ENCODE data around the gene KLHL29.

The KLHL29 gene

GRCh38 chr2:23684395-23685176 is 299.6 kb downstream of the KLHL29 start:
- no peak for DNase-seq

GRCh38 chr2:23685181-23685580 is 300.2 kb downstream of the KLHL29 start:
- DNase-seq, result no peak

- DNase-seq, result no peak
These were observed 300.7 kb downstream of the KLHL29 start for GRCh38 chr2:23685706-23686105.

- DNase-seq, result no peak
These were observed 301.5 kb downstream of the KLHL29 start for GRCh38 chr2:23686405-23687029.

- DNase-seq, result no peak
These were observed 302.2 kb downstream of the KLHL29 start for GRCh38 chr2:23687214-23687613.

- no peak for DNase-seq
These were observed 302.7 kb downstream of the KLHL29 start for GRCh38 chr2:23687713-23688112.

- DNase-seq, result no peak
These were observed 303.6 kb downstream of the KLHL29 start for GRCh38 chr2:23688486-23689130.

- no peak for DNase-seq
These were observed 304.2 kb downstream of the KLHL29 start for GRCh38 chr2:23689131-23689700.

GRCh38 chr2:23689891-23690290 is 304.9 kb downstream of the KLHL29 start:
- no peak for DNase-seq

- DNase-seq, result no peak
These were observed 305.6 kb downstream of the KLHL29 start for GRCh38 chr2:23690421-23691105.

- no peak for DNase-seq
These were observed 306.1 kb downstream of the KLHL29 start for GRCh38 chr2:23691106-23691470.

- DNase-seq, result no peak
These were observed 306.6 kb downstream of the KLHL29 start for GRCh38 chr2:23691565-23691964.

GRCh38 chr2:23692263-23692662 is 307.3 kb downstream of the KLHL29 start:
- no peak for DNase-seq

GRCh38 chr2:23692851-23693605 is 308.0 kb downstream of the KLHL29 start:
- no peak for DNase-seq

GRCh38 chr2:23693606-23693951 is 308.6 kb downstream of the KLHL29 start:
- DNase-seq, result no peak

GRCh38 chr2:23694058-23695045 is 309.4 kb downstream of the KLHL29 start:
- no peak for DNase-seq

GRCh38 chr2:23695214-23695889 is 310.4 kb downstream of the KLHL29 start:
- DNase-seq, result no peak

GRCh38 chr2:23695890-23696751 is 311.1 kb downstream of the KLHL29 start:
- no peak for DNase-seq

GRCh38 chr2:23696752-23697045 is 311.7 kb downstream of the KLHL29 start:
- DNase-seq, result no peak
